PFSK-1 (cell line): ENCODE results near the gene ZNF628.

Experiments
- FOXP2 ChIP-seq: optimal IDR thresholded peaks from 2 replicates; pipeline ENCODE3; 2011; ENCODE audit warnings: borderline replicate concordance, control low read depth, inconsistent platforms; ENCODE audit not compliant: insufficient read depth; ENCODE audit errors: extremely low read length, extremely low read depth
- POLR2AphosphoS5 ChIP-seq: IDR thresholded peaks from 2 replicates; pipeline ENCODE4 v1.6.1; 2012; ENCODE audit warnings: low read depth, mild to moderate bottlenecking, control low read depth, low read length, moderate library complexity
- REST ChIP-seq, 2 experiments: IDR thresholded peaks; 2 replicates each; pipeline versions ENCODE4 v1.6.1 to v1.8.0; 2011 to 2012; ENCODE audit warnings: low read depth in 2 of 2, low read length in 2 of 2, control low read depth in 1 of 2, inconsistent platforms in 1 of 2, mild to moderate bottlenecking in 1 of 2, moderate library complexity in 1 of 2; ENCODE audit not compliant: insufficient read depth in 1 of 2
- SIN3A ChIP-seq: IDR thresholded peaks from 2 replicates; pipeline ENCODE4 v1.6.1; 2012; ENCODE audit warnings: mild to moderate bottlenecking, low read length, moderate library complexity, borderline replicate concordance; ENCODE audit not compliant: insufficient read depth
- TAF1 ChIP-seq: IDR thresholded peaks from 2 replicates; pipeline ENCODE4 v1.6.1; 2012; ENCODE audit warnings: low read length, control low read depth, borderline replicate concordance; ENCODE audit not compliant: insufficient read depth

- no peak for TF ChIP-seq POLR2AphosphoS5
- no peak for TF ChIP-seq TAF1
- no peak for TF ChIP-seq FOXP2
- TF ChIP-seq REST (IDR thresholded peaks at IDR 0.05; ENCODE audit: insufficient read depth in 1 of 2, low read depth in 2 of 2, low read length in 2 of 2): no peak
- no peak for TF ChIP-seq SIN3A
Measured at GRCh38 chr19:55472463-55472862, 4.0 kb upstream of the ZNF628 start.
